Endodermal cell (in vitro differentiated cells): ENCODE results near the gene CSTB. TPM values are rescaled to one million over a fixed set of nuclear protein-coding genes. Genes with fewer than 3 reads are reported as not detected.

ENCODE experiments used
- DNase-seq: peaks from one replicate; pipeline ENCODE4 v3.0.0-alpha.2; 2017
- H3K27ac ChIP-seq: 2 replicates; pipeline ENCODE4 v1.5.1; 2013; ENCODE audit warnings: mild to moderate bottlenecking, low read depth, low read length, moderate library complexity
- H3K27me3 ChIP-seq: 2 replicates; pipeline ENCODE4 v1.6.1; 2013; ENCODE audit warnings: mild to moderate bottlenecking, low read length, moderate library complexity; ENCODE audit not compliant: insufficient read depth, control insufficient read depth, poor library complexity, severe bottlenecking
- H3K36me3 ChIP-seq: 2 replicates; pipeline ENCODE4 v1.7.0; 2013; ENCODE audit warnings: mild to moderate bottlenecking, low read length, moderate library complexity; ENCODE audit not compliant: control insufficient read depth, insufficient read depth
- H3K4me1 ChIP-seq: one replicate; pipeline ENCODE4 v1.7.0; 2013; ENCODE audit warnings: low read length; ENCODE audit not compliant: control insufficient read depth, insufficient read depth
- H3K4me3 ChIP-seq: 2 replicates; pipeline ENCODE4 v1.5.1; 2013; ENCODE audit warnings: mild to moderate bottlenecking, low read length, moderate library complexity
- H3K9ac ChIP-seq: 2 replicates; pipeline ENCODE4 v1.6.1; 2013; ENCODE audit warnings: mild to moderate bottlenecking, low read length, moderate library complexity; ENCODE audit not compliant: poor library complexity, severe bottlenecking; ENCODE audit errors: extremely low read depth
- H3K9me3 ChIP-seq: 2 replicates; pipeline ENCODE4 v1.6.1; 2013; ENCODE audit warnings: mild to moderate bottlenecking, low read length, moderate library complexity; ENCODE audit not compliant: control insufficient read depth
- H3K27ac Mint-ChIP-seq: 2 replicates; pipeline ENCODE4 v1.8.0; 2020; ENCODE audit warnings: mixed read lengths
- H3K27me3 Mint-ChIP-seq: 2 replicates; pipeline ENCODE4 v1.8.0; 2021; ENCODE audit warnings: mild to moderate bottlenecking, mixed read lengths; ENCODE audit not compliant: insufficient read depth
- H3K36me3 Mint-ChIP-seq: 2 replicates; pipeline ENCODE4 v1.8.0; 2020; ENCODE audit warnings: low read depth, mixed read lengths
- H3K4me1 Mint-ChIP-seq: 2 replicates; pipeline ENCODE4 v1.8.0; 2020; ENCODE audit warnings: mixed read lengths
- H3K4me3 Mint-ChIP-seq: 2 replicates; pipeline ENCODE4 v1.8.0; 2020; ENCODE audit warnings: mild to moderate bottlenecking, moderate library complexity, mixed read lengths
- H3K9me3 Mint-ChIP-seq: 2 replicates; pipeline ENCODE4 v1.8.0; 2020; ENCODE audit warnings: mild to moderate bottlenecking, mixed read lengths
- CTCF ChIP-seq: fragments of 200-600 bp; sonication (generic); conservative IDR thresholded peaks from 2 replicates; pipeline ENCODE4 v1.5.0; 2021; ENCODE audit warnings: antibody characterized with exemption, mild to moderate bottlenecking
- WGBS, 2 experiments: methylation state at CpG; one replicate each; pipeline versions ENCODE4 v1.1.5 to v1.1.7; 2013; ENCODE audit warnings: missing lambda C conversion rate in 2 of 2, mixed read lengths in 1 of 2; ENCODE audit not compliant: insufficient coverage in 1 of 2, insufficient read length in 1 of 2; 5-methylcytosine and 5-hydroxymethylcytosine counted together
- total RNA-seq, 2 donors: library from RNA; stranded (reverse); fragmentation: NEBNext Ultra II Directional in 1 of 2; extraction: Animal tissue kit (Norgen Biotek cat#: 25700) in 1 of 2; gene quantifications; 2 replicates in 1 of 2; 3 replicates in 1 of 2; pipeline ENCODE4 v1.2.1, GENCODE V29; 2021

Gene CSTB
- total RNA-seq, 2 donors from 2014 or later: 50.0 to 54.5 TPM

DNA sequence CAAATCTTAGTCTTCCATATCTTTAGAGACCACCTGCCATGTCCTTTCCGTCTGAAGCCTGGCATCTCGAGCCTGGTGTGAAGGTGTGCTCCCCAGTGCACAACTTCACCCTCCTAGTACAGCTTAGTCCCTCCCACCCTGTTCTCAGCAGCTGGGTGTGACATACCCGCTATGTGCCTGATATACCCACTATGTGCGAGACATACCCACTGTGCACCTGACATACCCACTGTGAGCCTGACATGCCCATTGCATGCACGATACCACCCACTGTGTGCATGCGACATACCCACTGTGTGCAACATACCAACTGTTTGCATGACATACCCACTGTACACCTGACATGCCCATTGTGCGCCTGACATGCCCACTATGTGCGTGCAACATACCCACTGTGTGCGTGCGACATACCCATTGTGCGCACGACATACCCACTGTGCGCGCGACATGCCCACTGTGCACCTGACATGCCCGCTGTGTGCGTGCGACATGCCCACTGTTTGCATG, 10.2 kb upstream of the CSTB start:
- no peak overlapping the region for H3K4me3 Mint-ChIP-seq

DNA sequence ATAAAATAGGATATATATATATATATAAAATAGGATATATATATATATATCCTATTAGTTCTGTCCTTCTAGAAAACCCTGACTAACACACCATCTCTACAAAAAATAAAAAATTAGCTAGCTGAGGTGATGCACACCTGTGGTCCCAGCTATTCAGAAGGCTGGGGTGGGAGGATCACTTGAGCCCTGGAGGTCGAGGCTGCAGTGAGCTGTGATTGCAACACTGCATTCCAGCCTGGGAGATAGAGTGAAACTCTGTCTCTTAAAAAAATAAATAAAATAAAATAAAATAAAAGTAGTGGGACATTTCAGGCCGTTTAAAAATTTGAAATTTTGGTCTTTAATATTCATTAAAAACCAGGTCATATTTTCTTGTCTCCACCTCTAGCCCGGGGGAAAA, 9.0 kb upstream of the CSTB start:
- no peak overlapping the region for H3K4me3 Mint-ChIP-seq
- no peaks in the 10 kb centered on the region for H3K4me1 Mint-ChIP-seq
- Histone ChIP-seq H3K27me3 (no peaks in the 10 kb centered on the region), H3K27ac (no peak overlapping the region), H3K4me1 (no peaks in the 10 kb centered on the region), H3K36me3 (no peaks in the 10 kb centered on the region), H3K9ac (no peak overlapping the region), H3K4me3 (no peak overlapping the region), H3K9me3 (no peaks in the 10 kb centered on the region)
- H3K9me3 Mint-ChIP-seq: no peaks in the 10 kb centered on the region
- peaks cover 2% of the 10 kb centered on the region for H3K27me3 Mint-ChIP-seq
- no peaks in the 10 kb centered on the region for H3K36me3 Mint-ChIP-seq
- WGBS, 2 experiments: 80 to 87% methylated on average over 1 to 3 of the region's 3 CpGs
- no peak for DNase-seq
- no peak overlapping the region for H3K27ac Mint-ChIP-seq
- TF ChIP-seq CTCF: no peak

More for the DNA sequence above, 10.2 kb upstream of the CSTB start:
- H3K9ac ChIP-seq: no peak overlapping the region
- WGBS, 2 experiments: 88 to 92% methylated on average over 18 of the region's 18 CpGs
- no peak overlapping the region for H3K4me3 ChIP-seq
- H3K36me3 ChIP-seq: peaks cover 7% of the 10 kb centered on the region
- no peak overlapping the region for H3K27ac ChIP-seq
- TF ChIP-seq CTCF: no peak
- Mint-ChIP-seq H3K27me3 (peaks cover 2% of the 10 kb centered on the region), H3K9me3 (no peaks in the 10 kb centered on the region), H3K36me3 (peaks cover 3% of the 10 kb centered on the region), H3K27ac (no peak overlapping the region), H3K4me1 (peaks cover 3% of the 10 kb centered on the region)
- no peaks in the 10 kb centered on the region for H3K27me3 ChIP-seq
- no peaks in the 10 kb centered on the region for H3K4me1 ChIP-seq
- DNase-seq: no peak
- H3K9me3 ChIP-seq: no peaks in the 10 kb centered on the region

DNA sequence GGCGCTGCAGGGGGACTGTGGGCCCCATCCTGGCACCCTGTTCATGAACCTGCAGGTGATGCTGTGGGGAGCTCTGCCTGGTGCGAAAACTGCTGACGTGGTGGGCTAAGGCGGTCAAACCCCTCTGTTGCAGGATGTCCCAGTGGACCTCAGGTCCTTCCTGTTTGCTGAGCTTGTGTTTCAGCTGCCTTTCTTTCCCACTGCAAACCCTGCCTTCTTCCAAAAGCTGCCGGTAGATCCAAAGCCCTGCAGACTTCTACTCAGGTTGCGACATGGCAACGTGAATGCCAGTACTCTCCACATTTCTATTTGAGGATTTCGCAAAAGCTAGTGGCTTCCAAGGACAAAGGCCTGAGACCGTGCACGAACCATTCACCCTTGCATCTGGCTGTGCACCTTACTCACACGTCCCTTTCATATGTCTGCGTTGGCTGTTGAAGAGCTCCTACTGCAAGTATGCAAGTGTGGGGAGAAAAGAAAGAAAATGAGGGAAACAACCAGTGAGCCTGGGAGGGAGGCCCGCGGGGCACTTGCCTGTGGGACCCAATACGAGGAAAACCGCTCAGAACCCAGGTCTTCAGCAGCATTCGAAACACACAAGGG, 7.1 kb upstream of the CSTB start:
- no peak for DNase-seq
- no peak for TF ChIP-seq CTCF
- H3K27ac ChIP-seq: no peak overlapping the region
- Mint-ChIP-seq H3K9me3 (no peaks in the 10 kb centered on the region), H3K27me3 (peaks cover 2% of the 10 kb centered on the region), H3K4me1 (peaks cover 8% of the 10 kb centered on the region), H3K4me3 (no peak overlapping the region), H3K36me3 (no peaks in the 10 kb centered on the region), H3K27ac (no peak overlapping the region)
- H3K4me3 ChIP-seq: no peak overlapping the region
- WGBS, 2 experiments: 90 to 93% methylated on average over 17 of the region's 17 CpGs
- H3K36me3 ChIP-seq: no peaks in the 10 kb centered on the region
- H3K9me3 ChIP-seq: no peaks in the 10 kb centered on the region
- no peak overlapping the region for H3K9ac ChIP-seq
- no peaks in the 10 kb centered on the region for H3K4me1 ChIP-seq
- no peaks in the 10 kb centered on the region for H3K27me3 ChIP-seq
